Embryonic facial prominence (tissue), 1 donor: ENCODE measurements around the gene TBC1D22A.
"Not testable (repeated sequence)": the region's sequence is repeated elsewhere in the genome, so short reads cannot be mapped to it uniquely, and the experiment has no call there.

Source experiments
- DNase-seq: peaks from one replicate; pipeline ENCODE4 v3.0.0-alpha.2; 2016; ENCODE audit errors: extremely low spot score

TBC1D22A gene

DNA sequence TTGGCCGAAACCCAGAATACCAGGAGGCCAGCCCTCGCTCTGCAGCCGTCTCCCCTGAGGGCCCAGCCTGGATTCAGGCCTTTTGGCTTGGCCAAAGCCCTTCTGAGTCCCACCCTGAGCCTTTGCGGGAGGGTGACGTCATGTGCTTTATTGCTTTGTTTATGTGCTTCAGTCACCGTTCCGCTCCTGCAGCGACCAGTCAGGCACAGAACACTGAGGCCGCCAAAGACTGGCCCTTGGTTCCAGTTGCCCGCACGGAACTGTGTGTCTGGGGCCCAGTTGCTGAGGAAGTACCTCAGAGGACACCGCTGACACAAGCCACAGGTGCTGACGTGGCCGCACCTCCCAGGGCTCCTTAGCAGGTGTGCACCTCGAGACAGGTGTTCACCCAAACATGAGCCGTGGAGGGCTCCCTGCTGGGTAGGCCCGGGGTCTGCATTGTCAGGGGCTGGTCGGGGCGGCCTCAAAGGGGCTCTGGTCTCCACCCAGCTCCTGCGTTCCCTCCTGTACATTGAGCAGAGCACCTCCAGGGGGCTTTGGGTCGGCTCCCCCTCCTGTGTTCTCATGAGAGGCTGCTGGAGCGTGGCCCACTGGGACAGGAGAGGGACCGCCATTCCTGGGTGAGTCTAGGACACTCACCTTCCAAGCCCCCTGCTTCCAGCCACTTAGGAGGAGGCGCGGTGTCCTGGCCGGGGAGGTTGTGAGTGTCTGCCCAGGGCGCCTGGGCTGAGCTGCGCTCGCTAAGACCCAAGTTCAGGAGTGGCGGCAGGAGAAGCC, 376.8 kb downstream of the TBC1D22A start:
- DNase-seq, result no peak

DNA sequence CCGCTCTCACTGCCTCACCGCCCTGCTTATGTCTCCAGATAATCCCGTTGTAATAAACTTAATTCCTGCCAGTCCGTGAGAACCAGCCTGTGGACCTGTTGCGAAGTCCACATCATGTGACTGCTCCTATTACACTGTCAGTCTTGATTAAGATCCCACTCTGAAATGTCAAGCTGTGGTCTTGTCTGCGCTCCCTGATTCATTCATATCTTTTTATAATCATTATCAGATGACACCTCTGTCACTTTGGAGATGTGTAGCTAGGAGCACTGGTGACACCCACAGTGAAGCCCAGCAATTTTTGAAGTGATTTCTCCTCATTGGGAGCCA, 377.3 kb downstream of the TBC1D22A start:
- no peak for DNase-seq

GRCh38 chr22:47140975-47141374, 378.5 kb downstream of the TBC1D22A start:
- not testable (repeated sequence) for DNase-seq

DNA sequence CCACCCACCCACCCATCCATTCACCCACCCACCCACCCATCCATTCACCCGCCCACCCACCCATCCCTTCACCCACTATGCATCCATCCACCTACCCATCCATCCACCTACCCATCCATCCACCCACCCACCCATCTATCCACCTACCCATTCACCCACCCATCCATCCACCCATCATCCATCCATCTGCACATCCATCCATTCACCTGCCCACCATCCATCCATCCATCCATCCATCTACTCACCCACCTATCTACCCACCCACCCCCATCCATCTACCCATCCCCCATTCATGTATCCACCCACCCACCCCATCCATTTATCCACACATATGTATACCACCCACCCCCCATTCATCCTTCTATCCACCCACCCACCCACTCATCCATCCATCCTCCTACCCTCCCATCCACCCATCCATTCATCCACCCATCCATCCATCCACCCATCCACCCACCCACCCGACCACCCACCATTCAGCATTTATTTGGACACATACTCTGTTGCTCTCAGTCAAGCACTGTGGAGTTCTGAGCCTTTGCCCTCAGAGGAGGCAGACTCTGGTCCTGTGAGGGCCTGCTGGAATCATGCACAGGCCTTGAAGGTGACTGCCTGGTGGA, 380.1 kb downstream of the TBC1D22A start:
- DNase-seq, result no peak

GRCh38 chr22:47143249-47143938, 380.9 kb downstream of the TBC1D22A start:
- no peak for DNase-seq

DNA sequence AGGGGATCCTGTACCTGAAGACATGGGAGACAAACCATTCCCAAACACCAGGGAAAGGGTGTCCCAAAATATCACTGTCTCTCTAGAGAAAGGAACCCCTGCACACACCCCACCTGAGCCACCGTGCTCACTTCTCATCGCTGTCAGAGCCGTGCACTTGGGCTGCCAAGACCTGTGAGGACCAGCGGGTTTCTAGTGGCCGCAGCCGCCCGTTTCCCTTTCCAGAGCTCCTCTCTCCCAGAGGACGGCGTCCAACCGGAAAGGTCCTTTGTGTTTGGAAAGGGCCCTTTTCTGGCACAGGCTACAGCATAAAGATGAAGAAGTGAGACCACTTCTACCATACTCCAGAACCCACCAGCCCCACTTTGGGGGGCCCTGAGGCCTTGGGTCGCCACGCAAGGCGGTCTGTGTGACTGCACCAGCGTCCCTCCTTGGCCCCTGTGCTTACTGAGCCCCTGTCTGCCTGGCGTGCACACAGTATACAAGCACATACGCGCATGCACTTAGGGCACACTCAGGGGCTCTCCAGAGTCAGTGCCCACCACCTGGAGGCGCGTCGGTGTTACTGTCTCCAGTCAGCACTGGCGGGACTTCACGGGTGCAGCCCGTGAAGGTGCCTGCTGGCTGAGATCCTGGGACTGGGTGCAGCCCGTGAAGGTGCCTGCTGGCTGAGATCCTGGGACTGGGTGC, 381.8 kb downstream of the TBC1D22A start:
- DNase-seq, result no peak

DNA sequence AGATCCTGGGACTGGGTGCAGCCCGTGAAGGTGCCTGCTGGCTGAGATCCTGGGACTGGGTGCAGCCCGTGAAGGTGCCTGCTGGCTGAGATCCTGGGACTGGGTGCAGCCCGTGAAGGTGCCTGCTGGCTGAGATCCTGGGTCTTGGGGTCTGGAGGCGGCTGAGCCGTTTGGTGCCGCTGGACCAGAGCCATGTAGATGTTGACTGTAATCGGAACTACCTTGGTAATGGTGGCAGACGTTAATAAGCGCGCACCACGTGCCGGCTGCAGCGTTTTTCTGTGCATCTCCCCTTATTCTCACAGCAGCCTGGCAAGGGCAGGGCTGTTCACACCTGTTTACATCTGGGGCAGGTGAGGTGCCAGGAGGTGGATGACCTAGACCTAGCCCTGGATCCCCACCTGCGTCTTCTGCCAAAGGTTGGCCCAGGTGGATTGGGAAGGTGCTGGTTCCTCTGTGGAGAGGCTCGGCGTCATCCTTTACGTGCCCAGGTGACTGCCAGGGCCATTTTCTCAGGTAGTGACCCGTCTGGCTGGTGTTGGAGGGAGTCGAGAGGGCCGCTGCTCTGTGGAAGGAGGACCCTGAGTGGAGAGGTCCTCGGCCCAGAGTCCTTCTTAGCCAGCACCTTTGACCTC, 382.5 kb downstream of the TBC1D22A start:
- no peak for DNase-seq

DNA sequence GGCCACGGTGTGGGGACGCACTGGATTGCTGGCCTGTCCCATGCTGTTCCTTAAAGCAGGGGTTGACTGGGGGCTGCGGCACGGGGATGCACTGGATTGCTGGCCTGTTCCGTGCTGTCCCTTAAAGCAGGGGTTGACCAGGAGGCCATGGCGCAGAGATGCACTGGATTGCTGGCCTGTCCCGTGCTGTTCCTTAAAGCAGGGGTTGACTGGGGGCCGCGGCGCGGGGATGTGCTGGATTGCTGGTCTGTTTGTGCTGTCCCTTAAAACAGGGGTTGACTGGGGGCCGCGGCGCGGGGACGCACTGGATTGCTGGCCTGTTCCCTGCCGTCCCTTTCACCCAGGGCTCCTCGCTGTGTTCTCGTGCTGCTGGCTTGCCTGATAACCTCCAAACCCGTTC, 383.4 kb downstream of the TBC1D22A start:
- DNase-seq, result no peak

DNA sequence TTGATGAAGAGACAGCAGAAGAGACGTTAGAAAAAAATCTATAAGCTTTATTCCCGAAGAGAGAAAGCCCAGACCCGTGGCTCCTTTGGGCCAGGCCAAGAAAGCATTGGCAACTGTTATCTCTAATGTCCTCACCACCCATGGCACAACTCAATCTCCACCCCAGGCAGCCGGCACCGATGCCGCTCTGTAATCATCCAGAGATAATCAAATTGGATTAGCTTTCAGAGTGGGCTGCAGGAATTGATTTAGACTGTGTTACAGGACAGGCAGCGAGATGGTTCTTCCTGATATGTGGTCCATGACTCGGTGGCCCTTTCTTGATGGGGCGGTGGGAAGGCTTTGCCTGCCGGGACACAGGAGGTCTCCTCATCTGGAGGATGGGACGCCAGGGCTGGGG, 383.9 kb downstream of the TBC1D22A start:
- no peak for DNase-seq

- DNase-seq, result no peak
Observed at GRCh38 chr22:47146941-47147340, 384.5 kb downstream of the TBC1D22A start.

DNA sequence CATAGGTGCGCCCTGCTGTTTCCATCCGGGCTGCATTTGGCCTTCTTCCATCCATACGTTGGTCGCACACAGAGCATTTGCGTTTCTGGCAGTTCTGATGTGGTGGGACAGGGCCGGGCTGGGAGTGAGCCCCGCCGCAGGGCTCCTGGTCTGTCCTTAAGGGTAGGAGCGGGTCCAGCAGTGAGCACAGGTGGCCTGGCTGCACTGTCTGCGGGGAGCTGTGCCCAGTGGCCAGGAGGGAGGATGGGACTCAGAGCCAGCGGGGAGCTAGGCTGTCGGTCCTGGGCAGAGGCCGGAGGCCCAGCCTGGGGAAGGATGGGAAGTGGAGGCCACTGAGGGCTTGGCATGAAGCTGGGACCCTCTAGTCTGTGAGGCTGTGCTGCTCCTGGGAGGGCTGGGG, 385.1 kb downstream of the TBC1D22A start:
- DNase-seq, result no peak

DNA sequence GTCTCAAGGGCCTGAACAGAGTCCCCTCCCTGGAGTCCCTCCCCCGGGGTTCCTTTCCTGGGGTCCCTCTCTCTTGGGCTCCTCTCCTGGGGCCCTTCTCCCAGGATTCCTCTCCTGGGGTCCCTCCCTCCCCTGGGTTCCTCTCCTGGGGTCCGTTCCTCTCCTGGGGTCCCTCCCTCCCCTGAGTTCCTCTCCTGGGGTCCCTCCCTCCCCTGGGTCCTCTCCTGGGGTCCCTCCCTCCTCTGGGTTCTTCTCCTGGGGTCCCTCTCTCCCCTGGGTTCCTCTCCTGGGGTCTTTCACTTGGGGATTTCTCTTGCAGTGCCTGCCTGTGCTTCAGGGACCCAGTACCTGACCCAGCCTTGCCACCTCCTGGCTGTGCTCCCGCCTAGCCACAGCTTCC, 386.1 kb downstream of the TBC1D22A start:
- no peak for DNase-seq

DNA sequence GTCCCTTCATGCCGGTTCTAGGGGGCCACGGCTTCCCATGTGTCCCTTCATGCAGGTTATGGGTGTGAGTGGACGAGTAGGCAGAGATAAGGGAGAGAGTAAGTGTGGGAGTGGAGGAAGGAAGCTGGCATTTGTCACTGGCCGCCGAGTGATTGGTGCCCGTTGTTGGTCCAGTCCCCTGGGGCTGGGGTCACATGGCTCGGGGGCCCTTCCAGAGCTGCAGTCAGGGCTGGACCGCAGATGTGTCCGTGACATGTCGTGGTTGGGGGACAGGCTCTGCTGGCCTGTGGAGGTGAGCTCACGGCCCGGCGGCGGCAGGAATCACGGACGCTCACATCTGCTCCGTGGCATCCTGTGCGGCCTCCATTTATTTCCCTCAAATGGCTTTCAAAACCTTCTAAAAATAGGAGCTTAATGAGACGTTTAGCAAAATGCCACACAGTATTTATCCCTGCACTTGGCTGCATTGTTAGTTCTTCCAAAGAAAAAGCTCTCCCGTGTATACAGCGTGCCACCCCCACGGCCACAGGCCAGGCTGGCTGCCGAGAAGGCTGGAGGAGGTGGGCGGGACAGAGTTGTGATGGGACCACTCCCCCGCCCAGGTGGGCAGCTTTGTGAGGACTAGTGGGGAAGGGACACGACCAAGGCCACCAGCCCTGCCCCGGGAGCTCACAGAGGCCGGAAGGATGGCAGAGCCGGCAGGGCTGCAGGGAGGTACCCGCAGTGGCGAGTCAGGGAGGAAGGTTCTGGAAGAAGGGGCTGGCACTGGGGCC, 386.7 kb downstream of the TBC1D22A start:
- no peak for DNase-seq

DNA sequence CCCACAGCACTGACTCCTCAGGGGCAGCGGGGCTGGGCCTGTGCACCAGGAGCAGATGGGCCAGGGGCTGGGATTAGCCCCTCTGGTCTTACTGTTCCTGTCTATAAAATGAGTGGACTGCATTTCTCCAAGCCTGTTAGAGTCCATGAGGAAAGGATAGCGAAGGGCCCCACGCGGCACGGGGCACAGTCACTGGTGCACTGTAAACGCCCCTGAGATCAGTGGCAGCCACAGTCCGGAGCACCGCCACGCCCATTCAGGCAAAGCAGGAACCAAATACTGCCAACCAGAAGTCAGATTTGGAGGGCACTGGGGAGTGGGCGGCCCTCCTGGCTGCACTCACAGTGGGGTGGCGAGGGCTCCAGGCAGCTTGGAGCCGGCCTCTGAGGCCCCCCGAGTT, 387.5 kb downstream of the TBC1D22A start:
- no peak for DNase-seq

DNA sequence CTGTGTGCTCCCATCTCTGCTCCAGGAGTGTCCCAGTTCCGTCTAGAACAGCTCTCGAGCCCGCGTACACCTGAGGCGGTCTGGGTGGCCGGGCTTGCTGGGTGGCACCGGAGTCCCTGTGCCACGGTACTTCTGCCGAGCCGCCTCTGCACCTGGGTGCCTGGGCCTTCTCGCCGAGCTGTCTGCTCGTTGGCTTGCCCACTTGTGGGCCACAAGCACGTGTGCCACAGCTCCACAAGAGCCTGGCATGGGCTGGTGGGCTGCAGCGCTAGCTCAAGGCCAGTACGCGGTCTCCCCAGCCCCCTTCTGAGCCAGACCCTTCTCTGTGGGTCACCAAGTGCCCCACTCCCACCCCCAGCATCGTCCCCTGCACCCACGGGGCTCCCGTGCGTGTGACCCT, 388.0 kb downstream of the TBC1D22A start:
- no peak for DNase-seq

- no peak for DNase-seq
Observed at GRCh38 chr22:47151064-47151463, 388.6 kb downstream of the TBC1D22A start.

DNA sequence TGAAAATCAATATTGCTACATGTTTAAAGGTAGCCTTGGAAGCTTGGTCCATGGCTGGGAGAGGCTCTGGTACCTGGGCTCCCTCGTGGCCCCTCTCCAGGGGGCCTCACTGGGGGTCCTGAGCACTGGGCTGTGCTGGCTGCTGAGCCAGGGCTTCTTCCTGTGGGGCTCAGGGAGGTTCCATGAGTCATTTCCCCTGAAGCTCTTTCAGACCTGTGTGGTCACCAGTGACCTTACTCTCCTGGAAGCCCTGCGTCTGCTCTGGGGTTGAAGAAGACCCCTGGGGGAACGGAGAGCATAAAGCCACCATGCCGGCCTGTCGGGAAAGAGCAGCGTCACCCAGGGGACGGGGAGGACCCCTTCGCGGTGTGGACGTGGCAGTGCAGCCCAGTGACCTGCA, 389.0 kb downstream of the TBC1D22A start:
- no peak for DNase-seq

DNA sequence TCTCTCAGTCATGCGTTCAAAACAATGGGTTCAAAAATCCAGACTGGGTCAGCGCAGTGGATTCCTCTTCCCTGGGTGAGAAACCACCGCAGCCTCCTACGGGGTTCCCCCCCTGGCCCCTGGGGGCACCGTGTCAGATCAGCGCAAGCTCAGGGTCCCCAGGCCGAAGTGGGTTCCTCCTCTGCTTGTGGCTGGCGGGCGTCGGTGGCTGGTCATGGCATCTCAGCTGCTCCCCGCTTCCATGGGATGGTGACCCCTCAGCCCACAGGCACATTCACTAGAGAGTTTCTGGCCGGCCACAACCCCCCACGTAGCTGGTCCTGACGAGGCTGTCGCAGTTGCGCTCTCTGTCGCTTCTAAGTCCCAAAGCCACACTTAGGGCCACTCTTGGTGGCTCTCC, 389.8 kb downstream of the TBC1D22A start:
- DNase-seq, result no peak

DNA sequence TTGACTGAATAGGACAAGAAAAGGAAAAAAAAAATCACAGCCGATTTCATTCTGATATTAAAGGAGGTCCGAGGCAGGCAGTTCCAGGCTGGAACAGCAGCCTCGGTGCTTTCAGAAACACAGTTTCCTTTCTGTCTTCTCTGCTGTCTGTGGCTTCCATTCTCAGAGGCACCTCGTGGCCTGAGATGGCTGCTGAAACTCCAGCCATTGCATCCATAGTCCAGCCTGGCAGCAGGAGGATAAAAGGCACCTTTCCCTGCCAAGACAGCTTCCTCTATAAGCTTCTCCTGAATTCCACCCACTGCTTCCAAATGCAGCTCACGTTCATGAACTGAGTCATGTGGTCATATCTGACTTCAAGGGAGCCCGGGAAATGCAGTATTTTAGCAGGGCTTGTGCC, 390.5 kb downstream of the TBC1D22A start:
- DNase-seq, result no peak

- no peak for DNase-seq
Observed at GRCh38 chr22:47153854-47154525, 391.5 kb downstream of the TBC1D22A start.

GRCh38 chr22:47154621-47155081, 392.2 kb downstream of the TBC1D22A start:
- DNase-seq, result no peak
